ENCODE measurements around the gene OBP2B.
"Not testable (repeated sequence)": the region's sequence is repeated elsewhere in the genome, so short reads cannot be mapped to it uniquely, and the experiment has no call there.

Gene OBP2B

DNA sequence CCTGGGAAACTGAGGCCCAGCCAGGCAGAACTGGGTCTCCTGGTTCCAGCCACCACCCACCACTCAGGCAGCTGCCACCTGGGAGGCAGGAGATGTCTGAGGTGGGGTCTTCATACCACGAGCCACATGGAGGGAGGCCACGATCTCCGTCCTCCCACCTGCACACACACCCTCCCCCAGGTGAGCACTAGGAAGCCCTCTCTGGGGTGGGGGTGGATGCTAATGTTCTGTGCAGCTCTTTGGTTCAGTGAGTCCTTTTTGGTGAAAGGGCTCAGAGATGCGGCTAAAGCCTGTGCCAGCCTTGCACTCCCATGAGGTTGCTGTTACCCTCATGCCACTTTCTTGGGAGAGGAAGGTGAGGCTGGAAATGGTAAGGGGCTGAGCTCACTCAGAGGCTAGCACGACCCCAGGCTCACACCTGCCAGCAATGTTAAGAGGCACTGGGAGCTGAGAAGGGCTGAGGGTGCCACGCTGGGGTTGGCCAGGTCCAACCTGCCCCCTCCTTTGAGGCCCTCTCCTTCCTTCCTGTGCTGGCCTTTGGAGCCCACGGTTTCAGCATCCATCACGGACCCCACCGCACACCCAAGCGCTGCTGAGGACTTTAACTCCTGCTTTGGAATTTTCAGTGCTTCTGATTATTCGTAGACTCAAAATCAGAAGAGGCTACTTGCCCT is 26.6 kb upstream of the OBP2B start:
- no peak overlapping the region for H2AFZ ChIP-seq (ENCODE audit: low read depth, low read length, severe bottlenecking)
- no peaks in the 10 kb centered on the region for H3K27me3 ChIP-seq (ENCODE audit: low read length)
- no peaks in the 10 kb centered on the region for H3K9me3 ChIP-seq (ENCODE audit: insufficient read depth, low read length)
- no peaks in the 10 kb centered on the region for H3K36me3 ChIP-seq (ENCODE audit: low read length)
- H3K9ac ChIP-seq (ENCODE audit: low read length): no peak overlapping the region
- no peak overlapping the region for H3K27ac ChIP-seq (ENCODE audit: low read depth, low read length)
- H3K4me3 ChIP-seq (ENCODE audit: insufficient read depth, low read length, poor library complexity, severe bottlenecking): no peak overlapping the region
- TF ChIP-seq EZH2phosphoT487 (conservative IDR thresholded peaks at IDR 0.05; ENCODE audit: low read length): no peak
- TF ChIP-seq, protein P1, sequence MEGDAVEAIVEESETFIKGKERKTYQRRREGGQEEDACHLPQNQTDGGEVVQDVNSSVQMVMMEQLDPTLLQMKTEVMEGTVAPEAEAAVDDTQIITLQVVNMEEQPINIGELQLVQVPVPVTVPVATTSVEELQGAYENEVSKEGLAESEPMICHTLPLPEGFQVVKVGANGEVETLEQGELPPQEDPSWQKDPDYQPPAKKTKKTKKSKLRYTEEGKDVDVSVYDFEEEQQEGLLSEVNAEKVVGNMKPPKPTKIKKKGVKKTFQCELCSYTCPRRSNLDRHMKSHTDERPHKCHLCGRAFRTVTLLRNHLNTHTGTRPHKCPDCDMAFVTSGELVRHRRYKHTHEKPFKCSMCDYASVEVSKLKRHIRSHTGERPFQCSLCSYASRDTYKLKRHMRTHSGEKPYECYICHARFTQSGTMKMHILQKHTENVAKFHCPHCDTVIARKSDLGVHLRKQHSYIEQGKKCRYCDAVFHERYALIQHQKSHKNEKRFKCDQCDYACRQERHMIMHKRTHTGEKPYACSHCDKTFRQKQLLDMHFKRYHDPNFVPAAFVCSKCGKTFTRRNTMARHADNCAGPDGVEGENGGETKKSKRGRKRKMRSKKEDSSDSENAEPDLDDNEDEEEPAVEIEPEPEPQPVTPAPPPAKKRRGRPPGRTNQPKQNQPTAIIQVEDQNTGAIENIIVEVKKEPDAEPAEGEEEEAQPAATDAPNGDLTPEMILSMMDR (IDR thresholded peaks at IDR 0.05; ENCODE audit: insufficient read depth, low read length, poor library complexity, severe bottlenecking): no peak
- H3K4me2 ChIP-seq (ENCODE audit: low read depth, low read length, poor library complexity, severe bottlenecking): no peak overlapping the region
- H3K79me2 ChIP-seq (ENCODE audit: insufficient read depth, low read length): no peaks in the 10 kb centered on the region
- no peaks in the 10 kb centered on the region for H3K9me2 ChIP-seq (replicated peaks; ENCODE audit: insufficient read depth, low read length)
- no peaks in the 10 kb centered on the region for H3F3A ChIP-seq (ENCODE audit: insufficient read depth)
- H4K20me1 ChIP-seq (ENCODE audit: low read depth, low read length): no peaks in the 10 kb centered on the region

- Histone ChIP-seq H3F3A (ENCODE audit: insufficient read depth) (no peaks in the 10 kb centered on the region), H3K79me2 (ENCODE audit: insufficient read depth, low read length) (no peaks in the 10 kb centered on the region), H3K9ac (ENCODE audit: low read length) (no peak overlapping the region), H4K20me1 (ENCODE audit: low read depth, low read length) (no peaks in the 10 kb centered on the region), H3K9me2 (replicated peaks; ENCODE audit: insufficient read depth, low read length) (no peaks in the 10 kb centered on the region), H3K36me3 (ENCODE audit: low read length) (no peaks in the 10 kb centered on the region), H3K27ac (ENCODE audit: low read depth, low read length) (no peak overlapping the region), H3K4me2 (ENCODE audit: low read depth, low read length, poor library complexity, severe bottlenecking) (no peak overlapping the region), H3K4me3 (ENCODE audit: insufficient read depth, low read length, poor library complexity, severe bottlenecking) (no peak overlapping the region), H3K9me3 (ENCODE audit: insufficient read depth, low read length) (no peaks in the 10 kb centered on the region), H2AFZ (ENCODE audit: low read depth, low read length, severe bottlenecking) (no peak overlapping the region), H3K27me3 (ENCODE audit: low read length) (no peaks in the 10 kb centered on the region)
- TF ChIP-seq, protein P1 (IDR thresholded peaks at IDR 0.05; ENCODE audit: insufficient read depth, low read length, poor library complexity, severe bottlenecking): no peak
- no peak for TF ChIP-seq EZH2phosphoT487 (conservative IDR thresholded peaks at IDR 0.05; ENCODE audit: low read length)
Measured at GRCh38 chr9:133234577-133235322, 25.7 kb upstream of the OBP2B start.

DNA sequence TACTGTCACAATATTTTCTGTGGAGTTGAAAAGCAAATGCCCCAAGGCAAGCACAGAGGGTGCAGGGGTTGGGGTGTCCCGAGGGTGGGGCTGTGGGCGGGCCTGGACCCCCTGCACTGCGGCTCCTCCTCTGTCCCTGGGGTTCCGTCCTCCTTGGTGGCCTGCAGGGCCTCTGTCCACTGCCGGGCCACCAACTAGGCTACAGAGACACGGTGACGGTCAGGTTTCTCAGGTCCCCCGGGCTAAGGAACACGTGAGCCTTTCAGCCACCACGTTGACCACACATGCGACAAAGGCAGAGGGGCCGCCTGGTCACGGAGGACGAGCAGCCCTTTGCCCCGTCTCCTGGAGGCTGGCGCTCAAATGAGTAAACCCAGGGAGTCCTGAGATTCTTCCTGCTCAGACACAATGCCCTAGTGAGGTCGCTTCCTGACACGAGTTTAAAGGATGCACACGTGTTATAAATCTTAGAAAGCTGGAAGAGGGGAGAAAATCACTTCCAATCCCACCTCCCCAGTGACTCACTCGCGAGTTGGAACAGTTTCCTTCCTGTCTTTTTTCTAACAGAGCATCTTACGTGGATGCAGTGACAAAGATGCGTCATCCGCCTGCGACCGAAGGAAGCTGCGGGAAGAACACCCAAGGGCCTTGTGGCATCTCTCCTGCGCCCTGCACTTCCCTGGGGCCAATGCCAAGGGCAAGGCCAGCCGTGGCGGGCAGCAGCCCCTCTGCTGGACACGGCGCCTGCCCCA is 24.8 kb upstream of the OBP2B start:
- no peak overlapping the region for H3K27ac ChIP-seq (ENCODE audit: low read depth, low read length)
- H3K9ac ChIP-seq (ENCODE audit: low read length): no peak overlapping the region
- H3F3A ChIP-seq (ENCODE audit: insufficient read depth): no peaks in the 10 kb centered on the region
- H4K20me1 ChIP-seq (ENCODE audit: low read depth, low read length): no peaks in the 10 kb centered on the region
- no peaks in the 10 kb centered on the region for H3K9me3 ChIP-seq (ENCODE audit: insufficient read depth, low read length)
- no peaks in the 10 kb centered on the region for H3K79me2 ChIP-seq (ENCODE audit: insufficient read depth, low read length)
- H3K9me2 ChIP-seq (replicated peaks; ENCODE audit: insufficient read depth, low read length): no peaks in the 10 kb centered on the region
- no peak overlapping the region for H3K4me3 ChIP-seq (ENCODE audit: insufficient read depth, low read length, poor library complexity, severe bottlenecking)
- H3K36me3 ChIP-seq (ENCODE audit: low read length): no peaks in the 10 kb centered on the region
- H2AFZ ChIP-seq (ENCODE audit: low read depth, low read length, severe bottlenecking): no peak overlapping the region
- H3K4me2 ChIP-seq (ENCODE audit: low read depth, low read length, poor library complexity, severe bottlenecking): no peak overlapping the region
- H3K27me3 ChIP-seq (ENCODE audit: low read length): no peaks in the 10 kb centered on the region
- TF ChIP-seq, protein P1 (IDR thresholded peaks at IDR 0.05; ENCODE audit: insufficient read depth, low read length, poor library complexity, severe bottlenecking): no peak
- TF ChIP-seq EZH2phosphoT487 (conservative IDR thresholded peaks at IDR 0.05; ENCODE audit: low read length): no peak

DNA sequence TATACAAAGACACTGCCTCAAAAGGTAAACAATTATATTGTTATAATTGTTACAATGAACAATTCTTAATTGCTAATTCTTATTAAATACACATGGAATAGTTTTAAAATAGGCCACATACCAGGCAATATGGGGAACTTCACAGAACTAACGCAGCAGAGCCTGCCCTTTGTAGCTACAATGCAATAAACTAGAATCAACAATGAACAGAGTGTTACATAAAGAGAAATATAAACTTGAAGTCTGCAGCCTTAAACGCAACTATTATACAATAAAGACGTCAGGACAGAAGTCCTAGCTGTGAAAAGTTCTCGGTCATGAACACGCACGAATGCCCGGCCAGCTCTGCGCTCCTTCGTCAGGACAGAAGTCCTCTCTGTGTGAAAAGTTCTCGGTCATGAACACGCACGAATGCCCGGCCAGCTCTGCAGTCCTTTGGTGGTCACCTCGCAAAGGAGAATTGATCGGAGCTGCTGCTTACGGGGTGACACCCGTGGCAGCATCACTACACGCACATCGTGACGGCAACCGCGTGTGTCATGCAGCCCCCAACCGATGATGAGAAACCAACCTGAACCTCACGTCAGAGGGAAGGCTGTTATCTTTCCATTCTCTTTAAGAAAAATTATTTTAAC is 23.0 kb upstream of the OBP2B start:
- not testable (repeated sequence) for H4K20me1 ChIP-seq (ENCODE audit: low read depth, low read length); H3K9me3 ChIP-seq (ENCODE audit: insufficient read depth, low read length); H3K9me2 ChIP-seq (replicated peaks; ENCODE audit: insufficient read depth, low read length); H3K27ac ChIP-seq (ENCODE audit: low read depth, low read length); H3K27me3 ChIP-seq (ENCODE audit: low read length); H3K79me2 ChIP-seq (ENCODE audit: insufficient read depth, low read length); H2AFZ ChIP-seq (ENCODE audit: low read depth, low read length, severe bottlenecking); H3K36me3 ChIP-seq (ENCODE audit: low read length); H3K4me3 ChIP-seq (ENCODE audit: insufficient read depth, low read length, poor library complexity, severe bottlenecking); H3K4me2 ChIP-seq (ENCODE audit: low read depth, low read length, poor library complexity, severe bottlenecking); H3K9ac ChIP-seq (ENCODE audit: low read length); H3F3A ChIP-seq (ENCODE audit: insufficient read depth)

DNA sequence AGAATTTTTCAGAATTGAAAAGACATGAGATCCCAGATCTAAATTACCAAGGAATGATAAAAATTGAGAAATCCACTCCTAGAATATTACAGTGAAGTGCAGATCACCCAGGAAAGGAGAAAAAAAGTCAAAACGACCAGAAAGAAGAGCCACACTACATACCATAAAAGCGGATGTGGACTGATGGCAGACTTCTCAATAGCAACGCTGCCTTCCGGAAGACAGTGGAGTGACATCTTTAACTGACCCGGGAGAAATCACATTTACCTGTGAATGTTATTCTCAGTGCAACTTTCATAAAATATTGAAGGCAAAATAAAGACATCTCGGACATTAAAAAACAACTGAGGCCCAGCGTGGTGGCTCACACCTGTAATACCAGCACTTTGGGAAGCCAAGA is 21.5 kb upstream of the OBP2B start:
- H3K9me2 ChIP-seq (replicated peaks; ENCODE audit: insufficient read depth, low read length); H3K9me3 ChIP-seq (ENCODE audit: insufficient read depth, low read length); H3K4me3 ChIP-seq (ENCODE audit: insufficient read depth, low read length, poor library complexity, severe bottlenecking); H3K27me3 ChIP-seq (ENCODE audit: low read length); H3K79me2 ChIP-seq (ENCODE audit: insufficient read depth, low read length); H3K4me2 ChIP-seq (ENCODE audit: low read depth, low read length, poor library complexity, severe bottlenecking); H3F3A ChIP-seq (ENCODE audit: insufficient read depth); H2AFZ ChIP-seq (ENCODE audit: low read depth, low read length, severe bottlenecking); H3K9ac ChIP-seq (ENCODE audit: low read length); H3K27ac ChIP-seq (ENCODE audit: low read depth, low read length); H3K36me3 ChIP-seq (ENCODE audit: low read length); H4K20me1 ChIP-seq (ENCODE audit: low read depth, low read length): not testable (repeated sequence)
